ENCODE measurements around the gene PRKCG. TPM values are rescaled to one million over a fixed set of nuclear protein-coding genes. Genes with fewer than 3 reads are reported as not detected.
"Not testable (repeated sequence)": the region's sequence is repeated elsewhere in the genome, so short reads cannot be mapped to it uniquely, and the experiment has no call there.

Gene PRKCG
- under 1 TPM in 4 of 5 donors, not detected in 1; 0.19 to 0.46 (median 0.42) TPM for polyA plus RNA-seq (ENCODE audit: insufficient read depth in 1 of 5, insufficient read length in 5 of 5, low replicate concordance in 1 of 5)
- long read RNA-seq, donor 1: 0 reads
- long read RNA-seq, donor 2: 0 reads
- long read RNA-seq, donor 3: 0 reads
- long read RNA-seq, donor 4: 0 reads
- long read RNA-seq, donor 5: 0 reads
- long read RNA-seq, donor 6: 0 reads
- long read RNA-seq, donor 7: 0 reads
- long read RNA-seq, donor 8: 0 reads

DNA sequence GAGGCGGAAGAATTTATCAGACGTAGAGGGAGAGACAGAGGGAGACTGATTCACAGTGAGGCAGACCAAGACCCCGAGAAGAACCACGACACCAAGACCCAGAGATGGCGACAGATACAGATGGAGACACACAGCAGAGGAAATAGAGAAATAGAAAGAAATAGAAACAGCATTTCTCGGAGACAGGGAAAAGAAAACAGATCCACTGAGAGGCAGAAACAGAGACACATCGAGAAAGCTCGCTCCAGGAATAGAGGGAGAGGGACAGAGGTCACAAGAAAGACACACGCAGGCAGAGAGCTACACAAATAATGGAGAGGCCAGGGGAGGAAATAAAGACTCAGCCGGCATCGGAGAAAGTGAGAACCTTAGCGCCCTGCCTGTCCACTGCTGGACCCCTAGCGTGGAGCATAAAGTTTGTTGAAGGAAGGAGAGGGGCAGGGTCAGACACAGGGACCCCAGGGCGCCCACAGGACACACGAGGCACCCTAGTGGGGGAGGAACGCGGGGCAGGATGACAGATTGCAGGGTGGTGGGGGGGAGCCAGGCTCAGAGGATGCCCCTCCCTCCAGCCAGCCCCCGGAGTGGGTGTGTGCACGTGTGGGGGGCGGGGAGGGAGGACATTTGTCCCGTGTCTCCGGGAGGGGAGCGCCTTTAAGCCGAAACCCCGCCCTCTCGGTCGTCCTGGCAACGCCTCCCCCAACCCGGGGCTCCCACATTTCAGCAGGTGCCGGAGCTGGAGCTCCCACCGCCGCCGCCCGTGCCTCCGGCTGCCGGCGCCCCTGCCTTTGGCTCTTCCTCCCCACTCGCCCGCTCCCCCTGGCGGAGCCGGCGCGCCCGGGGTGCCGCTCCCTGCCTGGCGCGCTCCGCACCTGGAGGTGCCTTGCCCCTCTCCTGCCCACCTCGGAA lies at the start of gene PRKCG:
TSS of gene PRKCG (plus strand) at position 716 of the 909 bp plus-strand sequence. CDS start 298 bp downstream, outside the sequence.
- DNase-seq: no peak

GRCh38 chr19:53832861-53833260 lies 49.1 kb upstream of the PRKCG start:
- not testable (repeated sequence) for DNase-seq

DNA sequence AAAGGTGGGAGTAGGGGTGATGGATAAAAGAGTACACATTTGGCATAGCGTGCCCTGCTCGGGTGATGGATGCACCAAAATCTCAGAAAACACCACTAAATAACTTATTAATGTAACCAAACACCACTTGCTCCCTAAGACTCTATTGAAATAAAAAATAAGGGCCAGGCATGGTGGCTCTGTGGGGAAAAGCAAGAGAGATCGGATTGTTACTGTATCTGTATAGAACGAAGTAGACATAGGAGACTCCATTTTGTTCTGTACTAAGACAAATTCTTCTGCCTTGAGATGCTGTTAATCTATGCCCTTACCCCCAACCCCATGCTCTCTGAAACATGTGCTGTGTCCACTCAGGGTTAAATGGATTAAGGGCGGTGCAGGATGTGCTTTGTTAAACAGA lies 43.6 kb upstream of the PRKCG start:
- not testable (repeated sequence) for DNase-seq

DNA sequence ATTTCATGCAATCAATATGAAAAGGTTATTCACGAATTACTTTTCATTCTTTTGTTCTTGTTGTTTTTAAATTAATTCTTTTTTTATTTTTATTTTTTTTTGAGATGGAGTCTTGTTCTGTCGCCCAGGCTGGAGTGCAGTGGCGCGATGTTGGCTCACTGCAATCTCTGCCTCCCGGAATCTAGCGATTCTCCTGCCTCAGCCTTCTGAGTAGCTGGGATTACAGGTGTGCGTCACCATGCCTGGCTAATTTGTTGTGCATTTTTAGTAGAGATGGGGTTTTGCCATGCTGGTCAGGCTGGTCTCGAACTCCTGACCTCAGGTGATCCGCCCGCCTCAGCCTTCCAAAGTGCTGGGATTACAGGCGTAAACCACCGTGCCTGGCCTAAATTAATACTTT lies 41.8 kb upstream of the PRKCG start:
- DNase-seq: not testable (repeated sequence)

DNA sequence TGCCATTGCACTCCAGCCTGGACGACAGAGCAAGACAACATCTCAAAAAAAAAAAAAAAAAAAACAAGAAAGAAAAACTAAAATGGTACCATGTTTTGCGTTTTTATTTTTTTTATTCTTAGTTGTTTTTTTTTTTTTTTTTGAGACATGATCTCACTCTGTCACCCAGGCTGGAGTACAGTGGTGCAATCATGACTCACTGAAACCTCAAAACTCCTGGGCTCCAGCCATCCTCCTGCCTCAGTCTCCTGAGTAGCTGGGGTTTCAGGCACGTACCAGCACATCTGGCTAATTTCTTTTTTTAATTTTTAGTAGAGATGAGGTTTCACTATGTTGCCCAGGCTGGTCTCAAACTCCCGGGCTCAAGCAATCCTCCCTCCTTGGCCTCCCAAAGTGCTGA lies 41.1 kb upstream of the PRKCG start:
- DNase-seq: not testable (repeated sequence)

- DNase-seq: no peak
Measured at GRCh38 chr19:53844849-53845246, 37.1 kb upstream of the PRKCG start.

- no peak for DNase-seq
Measured at GRCh38 chr19:53847555-53847954, 34.4 kb upstream of the PRKCG start.

GRCh38 chr19:53849237-53849676 lies 32.7 kb upstream of the PRKCG start:
- DNase-seq: peak in 1 of 2 donors; percentile 34

DNA sequence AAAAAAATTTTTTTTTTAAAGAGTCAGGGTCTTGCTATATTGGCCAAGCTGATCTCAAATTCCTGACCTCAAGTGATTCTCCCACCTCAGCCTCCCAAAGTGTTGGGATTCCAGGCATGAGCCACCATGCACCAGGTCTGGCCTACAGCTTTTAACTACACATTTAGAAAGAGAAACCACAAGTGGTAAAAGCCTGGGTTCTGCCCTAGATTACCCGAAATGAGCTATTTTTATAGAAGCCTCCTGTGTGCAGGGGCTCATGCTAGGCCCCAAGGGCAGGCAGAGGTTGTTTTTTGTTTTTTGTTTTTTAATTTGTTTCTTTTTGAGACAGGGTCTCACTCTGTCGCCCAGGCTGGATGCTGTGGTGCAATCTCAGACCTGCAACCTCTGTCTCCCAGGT lies 28.3 kb upstream of the PRKCG start:
- no peak for DNase-seq

GRCh38 chr19:53864308-53864836 lies 17.6 kb upstream of the PRKCG start:
- DNase-seq: no peak

DNA sequence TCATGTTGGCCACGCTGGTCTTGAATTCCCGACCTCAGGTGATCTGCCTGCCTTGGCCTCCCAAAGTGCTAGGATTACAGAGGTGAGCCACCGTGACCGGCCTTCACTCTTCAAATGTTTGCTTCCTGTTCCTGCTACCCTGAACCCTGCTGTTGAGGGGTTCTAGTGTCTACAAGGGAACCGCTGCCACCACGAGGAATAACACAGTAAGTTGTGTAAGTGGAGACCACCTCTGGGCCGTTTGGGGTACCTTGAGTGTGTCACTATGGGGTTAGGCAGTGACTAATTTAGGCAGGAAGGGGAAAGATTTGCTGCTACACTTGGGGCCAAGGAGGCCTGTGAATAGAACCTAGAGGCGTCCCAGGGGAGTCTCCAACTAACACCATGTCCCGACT lies 16.5 kb upstream of the PRKCG start:
- DNase-seq: no peak

- DNase-seq: peak; percentile 82 to 87
Measured at GRCh38 chr19:53865918-53866864, 15.8 kb upstream of the PRKCG start.

DNA sequence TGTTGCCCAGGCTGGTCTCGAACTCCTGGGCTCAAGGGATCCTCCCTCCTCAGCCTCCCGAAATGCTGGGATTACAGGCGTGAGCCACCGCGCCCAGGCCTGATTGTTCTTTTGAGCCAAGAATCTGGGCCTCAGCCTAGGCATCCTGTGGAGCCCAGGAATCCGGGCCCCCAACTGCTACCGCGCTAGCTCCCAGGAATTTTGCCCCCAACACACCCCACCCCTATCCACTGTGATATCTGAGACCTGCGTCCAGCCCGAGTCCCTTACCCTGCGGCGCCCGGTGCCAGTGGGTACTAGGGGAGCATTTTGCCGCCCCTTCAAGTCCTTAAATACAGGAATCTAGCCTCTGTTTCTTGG lies 15.2 kb upstream of the PRKCG start:
- no peak for DNase-seq

DNA sequence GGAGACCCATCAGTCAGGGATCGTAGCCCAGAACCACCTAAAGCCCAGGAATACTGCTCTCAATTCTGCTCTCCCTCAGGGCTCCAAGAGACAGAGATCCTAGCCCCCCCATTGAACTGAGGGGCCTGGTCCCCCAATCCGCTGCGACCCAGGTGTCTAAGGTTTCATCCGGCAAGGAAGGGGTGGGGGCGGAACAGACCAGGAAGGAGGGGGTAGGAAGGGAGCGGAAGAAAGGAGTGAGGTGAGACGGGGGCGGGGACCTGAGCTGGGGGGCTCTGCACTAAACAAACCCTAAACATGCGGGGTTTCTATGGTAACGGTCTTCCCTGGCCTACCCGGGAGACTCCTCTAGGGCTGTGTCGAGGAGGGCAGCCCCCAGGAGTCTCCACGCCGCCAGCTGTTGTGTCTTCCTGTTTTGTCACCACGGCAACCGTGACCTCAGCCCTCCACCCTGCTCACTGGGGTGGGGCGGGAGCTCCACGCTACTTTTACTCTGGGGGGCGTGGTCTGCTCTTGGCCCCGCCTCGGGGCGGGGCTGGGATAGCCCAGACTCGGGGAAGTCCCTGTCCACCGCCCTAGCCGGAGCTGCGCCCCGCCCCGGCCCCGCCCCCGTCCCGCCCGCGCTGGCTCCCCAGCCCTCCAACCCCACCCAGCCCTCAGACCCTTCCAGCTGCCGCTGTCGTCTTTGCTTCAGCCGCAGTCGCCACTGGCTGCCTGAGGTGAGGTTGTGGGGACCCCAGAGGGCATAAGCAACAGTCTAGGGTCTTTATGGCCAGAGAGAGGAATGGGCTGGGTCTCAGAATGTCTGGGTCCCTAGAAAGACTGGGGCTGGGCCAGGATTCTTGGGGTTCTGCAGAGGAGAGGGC lies 14.5 kb upstream of the PRKCG start, which contains the start of gene MYADM:
TSS of gene MYADM (plus strand) at position 659 of the 866 bp plus-strand sequence. CDS start 5,647 bp downstream, outside the sequence.
- DNase-seq: peak; percentile 99 to 100

DNA sequence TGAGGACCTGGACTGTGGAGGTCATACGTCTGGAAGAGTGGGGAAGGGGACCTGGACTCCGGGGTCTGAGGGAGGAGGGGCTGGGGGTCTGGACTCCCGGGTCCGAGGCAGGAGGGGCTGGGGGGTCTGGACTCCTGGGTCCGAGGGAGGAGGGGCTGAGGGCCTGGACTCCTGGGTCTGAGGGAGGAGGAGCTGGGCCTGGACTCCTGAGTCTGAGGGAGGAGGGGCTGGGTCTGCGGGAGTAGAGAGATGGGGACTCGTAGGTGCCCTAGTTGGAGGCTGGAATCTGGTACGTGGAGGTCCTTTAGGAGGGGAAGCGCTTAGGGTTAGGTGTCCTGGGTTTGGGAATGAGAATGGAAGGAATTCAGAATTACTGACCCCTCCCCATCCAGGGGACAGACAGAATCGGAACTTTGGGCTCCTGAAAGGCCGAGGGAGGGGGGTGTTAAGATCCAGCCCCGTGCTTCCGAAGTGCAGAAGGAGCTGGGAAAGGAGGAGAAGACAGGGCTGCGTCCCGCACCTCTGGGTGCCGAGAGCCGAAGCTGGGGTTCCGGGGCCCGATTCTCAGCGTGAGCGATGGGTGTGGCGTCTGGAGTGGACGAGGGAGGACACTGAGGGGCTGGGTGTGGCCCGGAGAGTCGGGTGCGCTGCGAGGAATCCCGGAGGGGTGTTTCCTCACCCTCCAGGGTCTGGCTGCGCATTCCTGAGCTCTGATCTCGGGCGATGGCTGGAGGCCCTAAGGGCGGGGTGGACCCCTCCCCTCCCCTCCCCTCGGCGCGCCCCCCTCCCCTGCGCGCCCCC lies 13.7 kb upstream of the PRKCG start:
- DNase-seq: peak in 1 of 2 donors; percentile 53

GRCh38 chr19:53868892-53869804 lies 12.8 kb upstream of the PRKCG start:
- DNase-seq: peak; percentile 93

DNA sequence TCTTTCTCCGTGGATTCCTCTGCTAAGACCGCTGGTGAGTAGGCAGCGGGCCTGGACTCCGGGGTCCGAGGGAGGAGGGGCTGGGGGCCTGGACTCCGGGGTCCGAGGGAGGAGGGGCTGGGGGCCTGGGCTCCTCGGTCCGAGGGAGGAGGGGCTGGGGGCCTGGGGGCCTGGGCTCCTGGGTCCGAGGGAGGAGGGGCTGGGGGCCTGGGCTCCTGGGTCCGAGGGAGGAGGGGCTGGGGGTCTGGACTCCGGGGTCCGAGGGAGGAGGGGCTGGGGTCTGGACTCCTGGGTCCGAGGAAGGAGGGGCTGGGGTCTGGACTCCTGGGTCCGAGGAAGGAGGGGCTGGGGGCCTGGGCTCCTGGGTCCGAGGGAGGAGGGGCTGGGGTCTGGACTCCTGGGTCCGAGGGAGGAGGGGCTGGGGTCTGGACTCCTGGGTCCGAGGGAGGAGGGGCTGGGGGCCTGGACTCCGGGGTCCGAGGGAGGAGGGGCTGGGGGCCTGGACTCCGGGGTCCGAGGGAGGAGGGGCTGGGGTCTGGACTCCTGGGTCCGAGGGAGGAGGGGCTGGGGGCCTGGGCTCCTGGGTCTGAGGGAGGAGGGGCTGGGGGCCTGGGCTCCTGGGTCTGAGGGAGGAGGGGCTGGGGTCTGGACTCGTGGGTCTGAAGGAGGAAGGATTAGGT lies 12.1 kb upstream of the PRKCG start:
- not testable (repeated sequence) for DNase-seq

GRCh38 chr19:53870485-53870844 lies 11.5 kb upstream of the PRKCG start:
- no peak for DNase-seq

All from right lung (tissue), 10 donors.